MM.1S (cell line): ENCODE measurements around the gene SPEF1.

Experiments used
- DNase-seq: peaks from one replicate; pipeline ENCODE4 v3.0.0-alpha.2; 2015
- H2AFZ ChIP-seq: fragments of 300-600 bp; sonication (generic); 2 replicates; pipeline ENCODE4 v1.6.0; 2016; ENCODE audit warnings: antibody characterized with exemption, low read length
- H3F3A ChIP-seq: fragments of 300-600 bp; sonication (generic); 2 replicates; pipeline ENCODE4 v1.6.1; 2016; ENCODE audit warnings: mild to moderate bottlenecking, antibody characterized with exemption, low read length, moderate library complexity, mixed read lengths; ENCODE audit not compliant: insufficient read depth
- H3K27ac ChIP-seq: fragments of 300-600 bp; sonication (generic); 2 replicates; pipeline ENCODE4 v1.5.1; 2016; ENCODE audit warnings: mild to moderate bottlenecking, low read length
- H3K27me3 ChIP-seq: fragments of 300-600 bp; sonication (generic); replicated peaks from 2 replicates; pipeline ENCODE4 v1.6.0; 2016; ENCODE audit warnings: low read length; ENCODE audit not compliant: insufficient read depth
- H3K36me3 ChIP-seq: fragments of 300-600 bp; sonication (generic); replicated peaks from 2 replicates; pipeline ENCODE4 v1.6.1; 2016; ENCODE audit warnings: mild to moderate bottlenecking, low read length, mixed read lengths; ENCODE audit not compliant: insufficient read depth
- H3K4me1 ChIP-seq: fragments of 300-600 bp; sonication (generic); 2 replicates; pipeline ENCODE4 v1.6.1; 2016; ENCODE audit warnings: low read length, mixed read lengths
- H3K4me2 ChIP-seq: fragments of 300-600 bp; sonication (generic); 2 replicates; pipeline ENCODE4 v1.6.0; 2016; ENCODE audit warnings: low read depth, low read length
- H3K4me3 ChIP-seq: fragments of 300-600 bp; sonication (generic); 2 replicates; pipeline ENCODE4 v1.5.1; 2016; ENCODE audit warnings: low read length, mixed read lengths
- H3K79me2 ChIP-seq: fragments of 300-600 bp; sonication (generic); 2 replicates; pipeline ENCODE4 v1.6.1; 2016; ENCODE audit warnings: mixed run types, low read length, mixed read lengths
- H3K9ac ChIP-seq: fragments of 300-600 bp; sonication (generic); 2 replicates; pipeline ENCODE4 v1.6.1; 2016; ENCODE audit warnings: low read length, mixed read lengths
- H3K9me2 ChIP-seq: fragments of 300-600 bp; sonication (generic); replicated peaks from 2 replicates; pipeline ENCODE4 v1.6.1; 2016; ENCODE audit warnings: mild to moderate bottlenecking, low read length, mixed read lengths; ENCODE audit not compliant: insufficient read depth
- H3K9me3 ChIP-seq: fragments of 300-600 bp; sonication (generic); replicated peaks from 2 replicates; pipeline ENCODE4 v1.6.1; 2016; ENCODE audit warnings: mild to moderate bottlenecking, low read length, mixed read lengths; ENCODE audit not compliant: insufficient read depth
- H4K20me1 ChIP-seq: fragments of 300-600 bp; sonication (generic); 2 replicates; pipeline ENCODE4 v1.6.1; 2016; ENCODE audit warnings: mild to moderate bottlenecking, low read length, moderate library complexity, mixed read lengths; ENCODE audit not compliant: insufficient read depth
- CTCF ChIP-seq: fragments of 300-600 bp; sonication (generic); IDR thresholded peaks from 2 replicates; pipeline ENCODE4 v1.5.1; 2016; ENCODE audit warnings: antibody characterized with exemption, low read length, mixed read lengths
- EZH2 ChIP-seq: fragments of 300-600 bp; sonication (generic); optimal IDR thresholded peaks from 2 replicates; pipeline ENCODE3; 2017; ENCODE audit warnings: low read depth, mild to moderate bottlenecking, antibody characterized with exemption, low read length, mixed read lengths
- EZH2phosphoT487 ChIP-seq: fragments of 300-600 bp; sonication (generic); IDR thresholded peaks from 2 replicates; pipeline ENCODE4 v1.6.1; 2018; ENCODE audit warnings: antibody characterized with exemption, low read length

The SPEF1 gene

GRCh38 chr20:3728354-3728753 lies 52.9 kb downstream of the SPEF1 start:
- Histone ChIP-seq H3K4me3 (no peak overlapping the region), H3K36me3 (no peaks in the 10 kb centered on the region), H3K27me3 (peaks cover 41% of the 10 kb centered on the region), H3K4me1 (no peaks in the 10 kb centered on the region), H3F3A (no peaks in the 10 kb centered on the region), H3K9me3 (no peaks in the 10 kb centered on the region), H3K9ac (no peak overlapping the region), H3K79me2 (no peaks in the 10 kb centered on the region), H3K27ac (no peak overlapping the region), H3K4me2 (no peak overlapping the region), H4K20me1 (no peaks in the 10 kb centered on the region), H2AFZ (no peak overlapping the region), H3K9me2 (no peaks in the 10 kb centered on the region)
- TF ChIP-seq EZH2 = no peak
- no peak for TF ChIP-seq EZH2phosphoT487
- TF ChIP-seq CTCF = no peak
- no peak for DNase-seq
